Ovary (tissue), 3 donors: ENCODE data around the gene DMRT3.

Experiments
- CTCF ChIP-seq, 3 donors: fragments of 450-650 bp in 2 of 3; fragments of 200-600 bp in 1 of 3; IDR thresholded peaks; one replicate each; pipeline versions ENCODE4 v1.5.1 to v1.8.0; 2016 to 2022; ENCODE audit warnings: antibody characterized with exemption in 3 of 3, mild to moderate bottlenecking in 1 of 3
- EP300 ChIP-seq: sonication (generic); formaldehyde crosslinking; IDR thresholded peaks from one replicate; pipeline ENCODE4 v1.6.1; 2017; ENCODE audit warnings: antibody characterized with exemption
- POLR2A ChIP-seq: fragments of 450-650 bp; IDR thresholded peaks from one replicate; pipeline ENCODE4 v1.6.1; 2017; ENCODE audit warnings: antibody characterized with exemption, mild to moderate bottlenecking, moderate library complexity
- donor health status: DM: no; HTN: no; CAD: no.

GRCh38 chr9:965497-965896 lies 11.0 kb upstream of the DMRT3 start:
- no peak for TF ChIP-seq CTCF (IDR thresholded peaks at IDR 0.05)
- TF ChIP-seq POLR2A = no peak
- no peak for TF ChIP-seq EP300
